ENCODE results near the gene PFKL. TPM values are rescaled to one million over a fixed set of nuclear protein-coding genes. Genes with fewer than 3 reads are reported as not detected.

The PFKL gene
- total RNA-seq, 1 experiment from 2014 or later, result 78.9 TPM

GRCh38 chr21:44365251-44365966 lies 65.6 kb downstream of the PFKL start:
- TF ChIP-seq, protein P1, sequence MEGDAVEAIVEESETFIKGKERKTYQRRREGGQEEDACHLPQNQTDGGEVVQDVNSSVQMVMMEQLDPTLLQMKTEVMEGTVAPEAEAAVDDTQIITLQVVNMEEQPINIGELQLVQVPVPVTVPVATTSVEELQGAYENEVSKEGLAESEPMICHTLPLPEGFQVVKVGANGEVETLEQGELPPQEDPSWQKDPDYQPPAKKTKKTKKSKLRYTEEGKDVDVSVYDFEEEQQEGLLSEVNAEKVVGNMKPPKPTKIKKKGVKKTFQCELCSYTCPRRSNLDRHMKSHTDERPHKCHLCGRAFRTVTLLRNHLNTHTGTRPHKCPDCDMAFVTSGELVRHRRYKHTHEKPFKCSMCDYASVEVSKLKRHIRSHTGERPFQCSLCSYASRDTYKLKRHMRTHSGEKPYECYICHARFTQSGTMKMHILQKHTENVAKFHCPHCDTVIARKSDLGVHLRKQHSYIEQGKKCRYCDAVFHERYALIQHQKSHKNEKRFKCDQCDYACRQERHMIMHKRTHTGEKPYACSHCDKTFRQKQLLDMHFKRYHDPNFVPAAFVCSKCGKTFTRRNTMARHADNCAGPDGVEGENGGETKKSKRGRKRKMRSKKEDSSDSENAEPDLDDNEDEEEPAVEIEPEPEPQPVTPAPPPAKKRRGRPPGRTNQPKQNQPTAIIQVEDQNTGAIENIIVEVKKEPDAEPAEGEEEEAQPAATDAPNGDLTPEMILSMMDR (IDR thresholded peaks at IDR 0.05; ENCODE audit: unreplicated experiment), result no peak
- Mint-ChIP-seq H3K27me3 (ENCODE audit: unreplicated experiment) (peaks cover 59% of the 10 kb centered on the region), H3K4me3 (ENCODE audit: low read depth, unreplicated experiment) (no peak overlapping the region), H3K9me3 (ENCODE audit: low read depth, unreplicated experiment) (no peaks in the 10 kb centered on the region), H3K27ac (ENCODE audit: unreplicated experiment) (no peak overlapping the region), H3K36me3 (ENCODE audit: insufficient read depth, unreplicated experiment) (no peaks in the 10 kb centered on the region), H3K4me1 (ENCODE audit: low read depth, unreplicated experiment) (no peaks in the 10 kb centered on the region)
- CTCF ChIA-PET, result no interaction called here
- no peak for DNase-seq
- intact Hi-C loops (cut with micrococcal nuclease; ENCODE audit: unreplicated experiment), result no loop called here
- no TSS peak for BruUV-seq (replicated peaks)

- intact Hi-C loops (cut with micrococcal nuclease; ENCODE audit: unreplicated experiment), result no loop called here
- Mint-ChIP-seq H3K27me3 (ENCODE audit: unreplicated experiment) (peaks cover 59% of the 10 kb centered on the region), H3K27ac (ENCODE audit: unreplicated experiment) (no peak overlapping the region), H3K4me1 (ENCODE audit: low read depth, unreplicated experiment) (no peaks in the 10 kb centered on the region), H3K9me3 (ENCODE audit: low read depth, unreplicated experiment) (no peaks in the 10 kb centered on the region), H3K36me3 (ENCODE audit: insufficient read depth, unreplicated experiment) (no peaks in the 10 kb centered on the region), H3K4me3 (ENCODE audit: low read depth, unreplicated experiment) (no peak overlapping the region)
- CTCF ChIA-PET, result no interaction called here
- TF ChIP-seq, protein P1 (IDR thresholded peaks at IDR 0.05; ENCODE audit: unreplicated experiment), result no peak
- DNase-seq, result no peak
- BruUV-seq (replicated peaks), result no TSS peak
Measured at GRCh38 chr21:44365967-44366585, 66.2 kb downstream of the PFKL start.

DNA sequence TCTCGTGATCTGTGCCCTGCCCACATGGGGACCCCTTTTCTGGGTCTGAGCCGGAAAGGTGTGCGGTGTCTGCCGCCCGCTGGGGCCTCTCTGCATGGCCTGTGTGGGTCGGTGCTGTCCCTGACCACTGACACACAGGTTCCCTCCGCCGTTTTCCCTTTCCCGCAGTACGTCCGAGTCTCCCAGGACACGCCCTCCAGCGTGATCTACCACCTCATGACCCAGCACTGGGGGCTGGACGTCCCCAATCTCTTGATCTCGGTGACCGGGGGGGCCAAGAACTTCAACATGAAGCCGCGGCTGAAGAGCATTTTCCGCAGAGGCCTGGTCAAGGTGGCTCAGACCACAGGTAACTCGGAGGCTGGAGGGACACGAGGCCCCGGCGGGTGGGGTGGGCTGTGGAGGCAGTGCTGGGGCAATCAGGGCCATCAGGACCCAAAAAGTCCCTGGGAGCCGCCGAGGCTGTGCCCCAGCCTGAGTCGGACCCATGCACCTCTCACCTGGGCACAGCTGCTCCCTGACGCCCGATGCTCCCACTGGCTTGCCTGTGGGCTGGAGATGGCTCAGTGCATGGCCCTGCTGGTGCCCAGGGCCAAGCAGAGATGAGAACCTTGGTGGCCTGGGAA lies 66.8 kb downstream of the PFKL start:
- TF ChIP-seq, protein P1 (IDR thresholded peaks at IDR 0.05; ENCODE audit: unreplicated experiment), result no peak
- Mint-ChIP-seq H3K4me1 (ENCODE audit: low read depth, unreplicated experiment) (no peaks in the 10 kb centered on the region), H3K27ac (ENCODE audit: unreplicated experiment) (no peak overlapping the region), H3K36me3 (ENCODE audit: insufficient read depth, unreplicated experiment) (no peaks in the 10 kb centered on the region), H3K9me3 (ENCODE audit: low read depth, unreplicated experiment) (no peaks in the 10 kb centered on the region), H3K4me3 (ENCODE audit: low read depth, unreplicated experiment) (no peak overlapping the region), H3K27me3 (ENCODE audit: unreplicated experiment) (peaks cover 61% of the 10 kb centered on the region)
- CTCF ChIA-PET, result no interaction called here
- intact Hi-C loops (cut with micrococcal nuclease; ENCODE audit: unreplicated experiment), result no loop called here
- BruUV-seq (replicated peaks), result no TSS peak
- DNase-seq, result no peak

- DNase-seq, result no peak
- Mint-ChIP-seq H3K9me3 (ENCODE audit: low read depth, unreplicated experiment) (no peaks in the 10 kb centered on the region), H3K36me3 (ENCODE audit: insufficient read depth, unreplicated experiment) (no peaks in the 10 kb centered on the region), H3K4me3 (ENCODE audit: low read depth, unreplicated experiment) (peak overlapping the region; percentile 14), H3K4me1 (ENCODE audit: low read depth, unreplicated experiment) (no peaks in the 10 kb centered on the region), H3K27ac (ENCODE audit: unreplicated experiment) (no peak overlapping the region), H3K27me3 (ENCODE audit: unreplicated experiment) (peaks cover 67% of the 10 kb centered on the region)
- no TSS peak for BruUV-seq (replicated peaks)
- intact Hi-C loops (cut with micrococcal nuclease; ENCODE audit: unreplicated experiment), result no loop called here
- TF ChIP-seq, protein P1 (IDR thresholded peaks at IDR 0.05; ENCODE audit: unreplicated experiment), result no peak
- CTCF ChIA-PET, result no interaction called here
Measured at GRCh38 chr21:44368711-44369446, 69.0 kb downstream of the PFKL start.

All from Calu3 (cell line).